ENCODE data around the gene AASS. TPM values are rescaled to one million over a fixed set of nuclear protein-coding genes. Genes with fewer than 3 reads are reported as not detected.

Gene AASS
- total and polyA plus RNA-seq, 5 donors: 9.1 to 22.2 (median 12.8) TPM

- intact Hi-C loops (cut with DNase I): no loop called here
- Histone ChIP-seq H3K4me1 (ENCODE audit: control insufficient read depth, insufficient read depth, low read length) (no peaks in the 10 kb centered on the region), H3K27ac (ENCODE audit: low read length) (no peak overlapping the region), H3K4me3 (ENCODE audit: low read length) (no peak overlapping the region), H3K9me3 (ENCODE audit: control insufficient read depth, low read length) (no peaks in the 10 kb centered on the region), H3K27me3 (ENCODE audit: control insufficient read depth, insufficient read depth) (no peaks in the 10 kb centered on the region)
- WGBS: 31% methylated on average over 1 of the region's 1 CpG
- no peak for ATAC-seq
- DNase-seq: no peak
These were observed 25.3 kb downstream of the AASS start for GRCh38 chr7:122118757-122119156.

- Histone ChIP-seq H3K27me3 (ENCODE audit: control insufficient read depth, insufficient read depth) (no peaks in the 10 kb centered on the region), H3K27ac (ENCODE audit: low read length) (no peak overlapping the region), H3K4me3 (ENCODE audit: low read length) (no peak overlapping the region), H3K4me1 (ENCODE audit: control insufficient read depth, insufficient read depth, low read length) (no peaks in the 10 kb centered on the region), H3K9me3 (ENCODE audit: control insufficient read depth, low read length) (no peaks in the 10 kb centered on the region)
- no peak for DNase-seq
- intact Hi-C loops (cut with DNase I): no loop called here
- no peak for ATAC-seq
These were observed 41.0 kb downstream of the AASS start for GRCh38 chr7:122103064-122103463.

GRCh38 chr7:122100021-122100420, 44.0 kb downstream of the AASS start:
- WGBS: 62% methylated on average over 3 of the region's 3 CpGs
- no peaks in the 10 kb centered on the region for H3K27me3 ChIP-seq (ENCODE audit: control insufficient read depth, insufficient read depth)
- H3K4me3 ChIP-seq (ENCODE audit: low read length): no peak overlapping the region
- H3K27ac ChIP-seq (ENCODE audit: low read length): no peak overlapping the region
- H3K4me1 ChIP-seq (ENCODE audit: control insufficient read depth, insufficient read depth, low read length): no peaks in the 10 kb centered on the region
- intact Hi-C loops (cut with DNase I): no loop called here
- no peak for DNase-seq
- no peak for ATAC-seq
- no peaks in the 10 kb centered on the region for H3K9me3 ChIP-seq (ENCODE audit: control insufficient read depth, low read length)

GRCh38 chr7:122095642-122096041, 48.4 kb downstream of the AASS start:
- H3K27ac ChIP-seq (ENCODE audit: low read length): no peak overlapping the region
- intact Hi-C loops (cut with DNase I): loop anchor here in 3 of 4 donors (10.0 kb wide), 2 partner anchors 429 to 439 kb away; no protein-coding TSS in a partner anchor
- H3K4me3 ChIP-seq (ENCODE audit: low read length): no peak overlapping the region
- H3K9me3 ChIP-seq (ENCODE audit: control insufficient read depth, low read length): no peaks in the 10 kb centered on the region
- ATAC-seq: no peak
- H3K27me3 ChIP-seq (ENCODE audit: control insufficient read depth, insufficient read depth): no peaks in the 10 kb centered on the region
- WGBS: 82% methylated on average over 4 of the region's 4 CpGs
- no peak for DNase-seq
- H3K4me1 ChIP-seq (ENCODE audit: control insufficient read depth, insufficient read depth, low read length): no peaks in the 10 kb centered on the region

- no peak for DNase-seq
- no peak overlapping the region for H3K4me3 ChIP-seq (ENCODE audit: low read length)
- 97% methylated on average over 1 of the region's 1 CpG for WGBS
- intact Hi-C loops (cut with DNase I): loop anchor here in 3 of 4 donors (10.0 kb wide), 2 partner anchors 430 to 440 kb away; no protein-coding TSS in a partner anchor
- H3K9me3 ChIP-seq (ENCODE audit: control insufficient read depth, low read length): no peaks in the 10 kb centered on the region
- no peak for ATAC-seq
- H3K27me3 ChIP-seq (ENCODE audit: control insufficient read depth, insufficient read depth): no peaks in the 10 kb centered on the region
- no peak overlapping the region for H3K27ac ChIP-seq (ENCODE audit: low read length)
- H3K4me1 ChIP-seq (ENCODE audit: control insufficient read depth, insufficient read depth, low read length): no peaks in the 10 kb centered on the region
These were observed 49.5 kb downstream of the AASS start for GRCh38 chr7:122094549-122094948.

- H3K9me3 ChIP-seq (ENCODE audit: control insufficient read depth, low read length): no peaks in the 10 kb centered on the region
- H3K27me3 ChIP-seq (ENCODE audit: control insufficient read depth, insufficient read depth): no peaks in the 10 kb centered on the region
- WGBS: 95% methylated on average over 6 of the region's 6 CpGs
- no peak for ATAC-seq
- no peak overlapping the region for H3K4me3 ChIP-seq (ENCODE audit: low read length)
- intact Hi-C loops (cut with DNase I): loop anchor here in 3 of 4 donors (10.0 kb wide), 2 partner anchors 432 to 442 kb away; no protein-coding TSS in a partner anchor
- no peak overlapping the region for H3K27ac ChIP-seq (ENCODE audit: low read length)
- no peaks in the 10 kb centered on the region for H3K4me1 ChIP-seq (ENCODE audit: control insufficient read depth, insufficient read depth, low read length)
- peak; percentile 44 to 76 (median 45) for DNase-seq
These were observed 50.9 kb downstream of the AASS start for GRCh38 chr7:122092964-122093797.

- H3K27ac ChIP-seq (ENCODE audit: low read length): no peak overlapping the region
- no peaks in the 10 kb centered on the region for H3K27me3 ChIP-seq (ENCODE audit: control insufficient read depth, insufficient read depth)
- H3K4me1 ChIP-seq (ENCODE audit: control insufficient read depth, insufficient read depth, low read length): no peaks in the 10 kb centered on the region
- ATAC-seq (no peak), DNase-seq (no peak)
- WGBS: 92% methylated on average over 2 of the region's 2 CpGs
- intact Hi-C loops (cut with DNase I): no loop called here
- no peaks in the 10 kb centered on the region for H3K9me3 ChIP-seq (ENCODE audit: control insufficient read depth, low read length)
- H3K4me3 ChIP-seq (ENCODE audit: low read length): no peak overlapping the region
These were observed 61.4 kb downstream of the AASS start for GRCh38 chr7:122082670-122083069.

- no peaks in the 10 kb centered on the region for H3K9me3 ChIP-seq (ENCODE audit: control insufficient read depth, low read length)
- no peaks in the 10 kb centered on the region for H3K4me1 ChIP-seq (ENCODE audit: control insufficient read depth, insufficient read depth, low read length)
- H3K27ac ChIP-seq (ENCODE audit: low read length): no peak overlapping the region
- DNase-seq (no peak), ATAC-seq (no peak)
- H3K27me3 ChIP-seq (ENCODE audit: control insufficient read depth, insufficient read depth): no peaks in the 10 kb centered on the region
- intact Hi-C loops (cut with DNase I): no loop called here
- H3K4me3 ChIP-seq (ENCODE audit: low read length): no peak overlapping the region
These were observed 61.9 kb downstream of the AASS start for GRCh38 chr7:122082160-122082559.

GRCh38 chr7:122073635-122074034, 70.4 kb downstream of the AASS start:
- no peaks in the 10 kb centered on the region for H3K9me3 ChIP-seq (ENCODE audit: control insufficient read depth, low read length)
- no peaks in the 10 kb centered on the region for H3K27me3 ChIP-seq (ENCODE audit: control insufficient read depth, insufficient read depth)
- H3K27ac ChIP-seq (ENCODE audit: low read length): no peak overlapping the region
- no peak overlapping the region for H3K4me3 ChIP-seq (ENCODE audit: low read length)
- H3K4me1 ChIP-seq (ENCODE audit: control insufficient read depth, insufficient read depth, low read length): no peaks in the 10 kb centered on the region
- no peak for DNase-seq
- 78% methylated on average over 3 of the region's 3 CpGs for WGBS
- intact Hi-C loops (cut with DNase I): no loop called here
- ATAC-seq: no peak

- H3K27me3 ChIP-seq (ENCODE audit: control insufficient read depth, insufficient read depth): no peaks in the 10 kb centered on the region
- H3K4me1 ChIP-seq (ENCODE audit: control insufficient read depth, insufficient read depth, low read length): no peaks in the 10 kb centered on the region
- ATAC-seq (no peak), DNase-seq (no peak)
- no peak overlapping the region for H3K27ac ChIP-seq (ENCODE audit: low read length)
- WGBS: 90% methylated on average over 6 of the region's 6 CpGs
- H3K9me3 ChIP-seq (ENCODE audit: control insufficient read depth, low read length): no peaks in the 10 kb centered on the region
- no peak overlapping the region for H3K4me3 ChIP-seq (ENCODE audit: low read length)
- intact Hi-C loops (cut with DNase I): no loop called here
These were observed 71.0 kb downstream of the AASS start for GRCh38 chr7:122072924-122073599.

- ATAC-seq: no peak
- WGBS: 90% methylated on average over 2 of the region's 2 CpGs
- intact Hi-C loops (cut with DNase I): no loop called here
These were observed 71.8 kb downstream of the AASS start for GRCh38 chr7:122072272-122072671.

More at GRCh38 chr7:122072272-122072671, 71.8 kb downstream of the AASS start:
- Histone ChIP-seq H3K27ac (ENCODE audit: low read length) (no peak overlapping the region), H3K4me3 (ENCODE audit: low read length) (no peak overlapping the region), H3K4me1 (ENCODE audit: control insufficient read depth, insufficient read depth, low read length) (no peaks in the 10 kb centered on the region), H3K9me3 (ENCODE audit: control insufficient read depth, low read length) (no peaks in the 10 kb centered on the region), H3K27me3 (ENCODE audit: control insufficient read depth, insufficient read depth) (no peaks in the 10 kb centered on the region)
- DNase-seq: no peak
